ENCODE measurements around the gene GPR17. TPM values are rescaled to one million over a fixed set of nuclear protein-coding genes. Genes with fewer than 3 reads are reported as not detected.

Gene GPR17
- total and polyA plus RNA-seq, 2 experiments from 2014 or later = 0.39 TPM; not detected in 1

- no peak for DNase-seq (ENCODE audit: low spot score)
- Histone ChIP-seq H4K20me1 (ENCODE audit: insufficient read depth, poor library complexity, severe bottlenecking) (no peaks in the 10 kb centered on the region), H3K27ac (no peak overlapping the region), H2AFZ (no peak overlapping the region), H3K36me3 (replicated peaks; ENCODE audit: insufficient read depth, low read depth) (no peaks in the 10 kb centered on the region), H3K79me2 (no peaks in the 10 kb centered on the region), H3K27me3 (no peaks in the 10 kb centered on the region), H3K4me3 (no peak overlapping the region), H3K4me1 (ENCODE audit: insufficient read depth) (no peaks in the 10 kb centered on the region), H3K4me2 (no peak overlapping the region), H3K9me2 (replicated peaks; ENCODE audit: insufficient read depth) (no peaks in the 10 kb centered on the region), H3K9me3 (ENCODE audit: low read depth) (no peaks in the 10 kb centered on the region)
- TF ChIP-seq CTCF (IDR thresholded peaks at IDR 0.05; ENCODE audit: poor library complexity) (no peak), EZH2 (IDR thresholded peaks at IDR 0.05; ENCODE audit: borderline replicate concordance) (no peak), EZH2phosphoT487 (IDR thresholded peaks at IDR 0.05; ENCODE audit: low read depth, severe bottlenecking, unreplicated experiment) (no peak)
- WGBS (ENCODE audit: low lambda C conversion rate, missing lambda C conversion rate) = 94% methylated on average over 23 of the region's 25 CpGs
Measured at GRCh38 chr2:127630864-127631540, 15.0 kb upstream of the GPR17 start.

GRCh38 chr2:127631541-127631996 lies 14.4 kb upstream of the GPR17 start:
- Histone ChIP-seq H3K36me3 (replicated peaks; ENCODE audit: insufficient read depth, low read depth) (no peaks in the 10 kb centered on the region), H3K4me2 (no peak overlapping the region), H3K4me3 (no peak overlapping the region), H3K79me2 (no peaks in the 10 kb centered on the region), H4K20me1 (ENCODE audit: insufficient read depth, poor library complexity, severe bottlenecking) (no peaks in the 10 kb centered on the region), H3K9me3 (ENCODE audit: low read depth) (no peaks in the 10 kb centered on the region), H3K4me1 (ENCODE audit: insufficient read depth) (no peaks in the 10 kb centered on the region), H3K9me2 (replicated peaks; ENCODE audit: insufficient read depth) (no peaks in the 10 kb centered on the region), H3K27me3 (no peaks in the 10 kb centered on the region), H3K27ac (no peak overlapping the region), H2AFZ (no peak overlapping the region)
- TF ChIP-seq CTCF (IDR thresholded peaks at IDR 0.05; ENCODE audit: poor library complexity) = no peak
- TF ChIP-seq EZH2phosphoT487 (IDR thresholded peaks at IDR 0.05; ENCODE audit: low read depth, severe bottlenecking, unreplicated experiment) = no peak
- TF ChIP-seq EZH2 (IDR thresholded peaks at IDR 0.05; ENCODE audit: borderline replicate concordance) = no peak
- no peak for DNase-seq (ENCODE audit: low spot score)
- 93% methylated on average over 15 of the region's 16 CpGs for WGBS (ENCODE audit: low lambda C conversion rate, missing lambda C conversion rate)

- WGBS (ENCODE audit: low lambda C conversion rate, missing lambda C conversion rate) = 92% methylated on average over 17 of the region's 17 CpGs
- no peaks in the 10 kb centered on the region for H3K36me3 ChIP-seq (replicated peaks; ENCODE audit: insufficient read depth, low read depth)
- no peaks in the 10 kb centered on the region for H4K20me1 ChIP-seq (ENCODE audit: insufficient read depth, poor library complexity, severe bottlenecking)
- TF ChIP-seq CTCF (IDR thresholded peaks at IDR 0.05; ENCODE audit: poor library complexity) = no peak
- no peak for TF ChIP-seq EZH2 (IDR thresholded peaks at IDR 0.05; ENCODE audit: borderline replicate concordance)
- no peak for TF ChIP-seq EZH2phosphoT487 (IDR thresholded peaks at IDR 0.05; ENCODE audit: low read depth, severe bottlenecking, unreplicated experiment)
- no peak overlapping the region for H2AFZ ChIP-seq
- no peak overlapping the region for H3K4me2 ChIP-seq
- no peaks in the 10 kb centered on the region for H3K9me2 ChIP-seq (replicated peaks; ENCODE audit: insufficient read depth)
- H3K79me2 ChIP-seq = no peaks in the 10 kb centered on the region
- no peaks in the 10 kb centered on the region for H3K27me3 ChIP-seq
- no peak overlapping the region for H3K27ac ChIP-seq
- no peak for DNase-seq (ENCODE audit: low spot score)
- H3K4me3 ChIP-seq = no peak overlapping the region
- H3K4me1 ChIP-seq (ENCODE audit: insufficient read depth) = no peaks in the 10 kb centered on the region
- H3K9me3 ChIP-seq (ENCODE audit: low read depth) = no peaks in the 10 kb centered on the region
Measured at GRCh38 chr2:127631997-127632581, 13.9 kb upstream of the GPR17 start.
